Measurements from ENCODE around the gene CRBN.

CRBN gene

GRCh38 chr3:3170998-3171397, 8.5 kb downstream of the CRBN start:
- DNase-seq = no peak

- DNase-seq = no peak
Measured at GRCh38 chr3:3165650-3166049, 13.8 kb downstream of the CRBN start.

DNA sequence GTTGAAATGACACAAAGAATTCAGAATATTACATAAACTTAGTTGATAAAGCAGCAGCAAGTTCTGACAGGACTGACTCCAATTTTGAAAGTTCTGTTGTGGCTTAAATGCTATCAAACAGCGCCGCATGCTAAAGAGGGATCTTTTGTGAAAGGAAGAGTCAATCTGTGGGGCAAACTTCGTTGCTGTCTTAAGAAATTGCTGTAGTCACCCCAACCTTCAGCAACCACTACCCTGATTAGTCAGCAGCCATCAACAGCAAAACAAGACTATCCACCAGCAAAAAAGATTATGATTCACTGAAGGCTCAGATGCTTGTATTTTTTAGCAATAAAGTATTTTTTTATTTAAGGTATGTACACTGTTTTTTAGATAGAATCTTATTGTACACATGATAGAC, 14.2 kb downstream of the CRBN start:
- DNase-seq = no peak

- no peak for DNase-seq
Measured at GRCh38 chr3:3160826-3161225, 18.7 kb downstream of the CRBN start.

GRCh38 chr3:3157484-3157883, 22.0 kb downstream of the CRBN start:
- no peak for DNase-seq

GRCh38 chr3:3154879-3155610, 24.4 kb downstream of the CRBN start:
- DNase-seq = no peak

DNA sequence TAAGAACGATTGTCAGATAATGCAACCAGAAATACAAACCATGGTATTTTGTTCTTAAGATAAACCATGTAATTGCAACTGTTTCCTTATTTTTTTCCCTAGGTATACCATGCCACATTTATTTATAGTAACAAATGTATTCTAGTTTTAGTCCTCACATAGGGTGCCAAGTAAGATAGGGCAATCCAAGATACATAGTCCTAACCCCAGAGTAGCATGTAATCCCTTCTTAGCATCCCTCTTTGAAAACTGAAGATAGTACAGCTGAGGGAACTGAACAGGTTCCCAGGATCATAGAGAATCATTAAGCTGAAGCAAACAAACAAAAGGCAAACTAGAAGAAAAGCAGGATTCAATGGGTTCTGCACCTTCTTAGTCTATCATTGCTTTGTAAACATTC, 28.0 kb downstream of the CRBN start:
- no peak for DNase-seq

- no peak for DNase-seq
Measured at GRCh38 chr3:3149560-3149959, 29.9 kb downstream of the CRBN start.

DNA sequence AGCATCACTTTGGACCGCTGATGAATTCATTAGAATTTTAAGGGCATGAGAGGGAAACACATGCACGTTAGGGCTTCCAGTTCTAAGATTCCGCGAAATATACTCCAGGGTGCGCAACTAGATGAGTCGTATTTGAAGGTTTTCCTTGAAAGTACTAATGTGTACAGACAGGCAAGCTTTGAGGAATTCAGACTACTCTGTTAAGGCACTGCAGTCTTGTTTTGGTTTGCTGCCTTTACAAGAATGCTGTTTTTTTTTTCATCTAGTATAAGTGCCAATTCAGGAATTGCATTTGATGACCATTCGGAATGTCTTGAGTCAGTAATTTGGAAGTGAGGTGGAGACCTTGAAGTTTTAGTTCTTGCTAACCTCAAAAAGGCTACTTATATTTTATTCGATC, 33.7 kb downstream of the CRBN start:
- no peak for DNase-seq

DNA sequence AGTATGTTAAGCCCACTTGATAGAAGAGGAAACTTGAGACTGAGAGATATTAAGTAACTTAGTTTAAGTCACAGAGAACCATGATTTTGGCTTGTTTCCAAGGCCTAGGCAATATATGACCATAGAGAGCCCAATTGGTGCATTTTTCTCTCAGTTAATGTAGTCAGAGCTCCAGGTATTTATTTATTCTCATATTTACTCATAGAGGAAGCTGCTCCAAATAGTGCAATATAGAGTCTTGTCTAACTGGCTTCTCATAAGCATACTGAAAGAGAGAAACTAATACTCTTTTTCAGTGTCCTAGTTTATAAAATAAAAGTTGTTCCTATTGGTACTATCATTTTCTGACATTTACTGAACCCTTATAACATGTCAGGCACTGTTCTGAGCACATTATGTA, 37.6 kb downstream of the CRBN start:
- DNase-seq = no peak

DNA sequence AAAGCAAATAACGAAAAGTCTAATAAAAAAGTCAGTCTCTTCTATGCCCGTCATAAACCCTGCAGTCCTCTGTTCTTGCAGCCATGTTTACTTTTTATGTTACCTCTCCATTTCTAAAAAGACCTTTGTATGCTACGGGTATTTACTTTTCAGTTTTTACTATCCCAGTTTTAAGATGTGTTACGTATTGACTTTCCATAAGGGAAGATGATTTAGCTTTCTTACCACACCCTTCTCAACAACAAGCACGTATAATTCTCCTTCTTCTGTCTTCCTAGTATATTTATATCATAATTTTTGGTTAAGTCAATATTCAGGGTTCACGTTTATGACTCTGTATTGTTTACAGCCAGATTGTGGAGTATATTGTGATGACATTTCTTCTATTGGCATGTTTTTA, 42.0 kb downstream of the CRBN start:
- DNase-seq = no peak

DNA sequence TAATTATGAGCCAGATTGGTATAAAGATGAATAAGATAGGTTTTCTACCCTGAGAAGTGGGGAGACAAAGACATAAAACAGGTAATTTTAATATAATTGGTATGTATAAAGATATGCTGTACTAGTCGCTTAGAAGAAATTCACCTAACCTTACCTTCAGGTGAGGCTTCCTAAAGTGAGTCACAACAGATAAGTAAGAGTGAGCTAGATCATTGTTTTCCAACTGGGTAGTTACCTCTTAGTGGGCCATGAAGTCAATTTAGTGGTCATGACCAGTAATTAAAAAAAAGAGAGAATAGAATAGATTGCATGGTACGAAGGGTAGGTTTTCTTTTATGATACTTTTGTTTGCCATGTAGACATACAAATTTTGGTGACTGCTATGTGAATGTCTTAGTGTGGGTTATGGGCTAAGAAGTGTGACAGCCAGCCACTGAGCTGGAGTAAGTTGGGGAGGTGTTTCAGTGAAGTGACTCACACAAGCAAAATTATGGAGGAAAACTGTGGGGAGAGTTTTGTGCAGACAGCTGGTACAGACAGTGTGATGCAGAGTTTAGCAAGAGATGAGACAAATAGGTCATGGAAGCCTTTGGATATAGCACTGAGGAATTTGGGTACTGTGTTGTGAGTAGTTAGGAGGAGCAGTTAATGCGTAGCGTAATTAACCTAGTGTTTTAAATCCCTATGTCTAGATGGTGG, 44.6 kb downstream of the CRBN start:
- no peak for DNase-seq

GRCh38 chr3:3133500-3133899, 46.0 kb downstream of the CRBN start:
- DNase-seq = no peak

- no peak for DNase-seq
Measured at GRCh38 chr3:3129579-3129978, 49.9 kb downstream of the CRBN start.

- DNase-seq = peak; percentile 11
Measured at GRCh38 chr3:3127432-3128010, 52.0 kb downstream of the CRBN start.

- DNase-seq = peak; percentile 93
Measured at GRCh38 chr3:3126477-3127431, 52.7 kb downstream of the CRBN start, which contains the start of gene TRNT1. TSS of gene TRNT1 (plus strand) at chr3:3126940. CDS start at chr3:3129041, 2,101 bp downstream.

GRCh38 chr3:3125977-3126376, 53.5 kb downstream of the CRBN start:
- no peak for DNase-seq

GRCh38 chr3:3119393-3119851, 60.1 kb downstream of the CRBN start:
- DNase-seq = no peak

DNA sequence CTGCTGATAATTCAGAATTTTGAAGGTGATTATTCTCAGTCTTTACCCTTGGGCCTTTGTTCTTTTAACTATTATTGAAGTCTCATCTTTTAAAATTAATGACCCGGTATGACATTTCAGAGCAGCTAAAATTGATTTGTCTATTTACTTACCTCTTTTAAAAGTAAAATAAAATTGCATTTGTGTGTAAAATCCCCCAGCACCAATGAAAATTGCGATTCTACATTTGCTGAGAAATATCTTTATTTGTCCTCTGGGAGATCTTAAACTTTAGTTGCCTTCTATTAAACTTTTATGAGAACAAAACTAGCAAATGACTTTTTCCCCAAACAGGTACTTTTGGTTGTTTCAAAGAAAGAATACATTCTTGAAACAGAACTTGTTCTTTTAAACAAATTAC, 61.8 kb downstream of the CRBN start:
- no peak for DNase-seq

GRCh38 chr3:3113042-3113709, 66.3 kb downstream of the CRBN start:
- no peak for DNase-seq

DNA sequence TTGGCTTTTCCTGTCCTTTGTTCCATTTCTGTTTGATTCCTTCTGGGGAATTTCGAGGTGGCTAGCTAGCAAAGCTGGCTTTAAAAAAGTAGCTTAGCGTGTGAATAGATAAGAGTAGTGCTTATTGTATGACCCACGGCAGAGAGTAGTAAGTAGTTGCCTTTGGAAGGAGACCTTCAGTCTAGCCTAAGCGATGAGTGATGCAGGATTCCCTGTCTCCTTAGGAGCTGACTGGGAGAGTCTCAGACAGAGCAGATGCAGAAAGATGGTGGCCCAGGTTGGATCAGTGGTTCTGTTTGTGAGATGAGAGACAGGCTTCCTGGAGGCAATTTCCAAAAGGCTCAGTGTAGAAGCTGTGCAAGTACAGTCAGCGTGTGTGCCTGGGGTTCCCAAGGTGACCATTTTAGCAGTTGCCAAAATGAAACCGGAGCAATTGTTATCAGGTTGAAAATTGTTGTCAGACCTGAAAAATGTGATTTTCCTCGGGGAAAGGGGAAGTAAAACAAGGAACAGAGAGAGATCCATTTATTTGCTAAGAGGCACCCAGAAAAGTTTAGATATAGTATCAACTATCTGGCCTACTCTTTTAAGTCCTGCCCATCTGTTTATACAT, 68.6 kb downstream of the CRBN start:
- DNase-seq = no peak

GRCh38 chr3:3110299-3110630, 69.2 kb downstream of the CRBN start, which contains the start of gene IL5RA:
TSS of gene IL5RA (minus strand) at chr3:3110374. CDS start at chr3:3104984, 5,390 bp downstream.
- DNase-seq = no peak

All from activated effector memory CD4-positive, alpha-beta T cell treated with Interleukin-2 at 50 U/mL for 16 hours (primary cell).